HG03045 (cell line): Measurements from ENCODE around the gene VAPB.
A peak's percentile ranks its signal among the peaks of the same experiment; 100 is the strongest.

Experiments used
- ATAC-seq: cut with Tn5 transposase; IDR thresholded peaks from one replicate; pipeline ENCODE4 v1.9.1; 2021; ENCODE audit warnings: mild to moderate bottlenecking, moderate library complexity; ENCODE audit not compliant: unreplicated experiment

Gene VAPB

DNA sequence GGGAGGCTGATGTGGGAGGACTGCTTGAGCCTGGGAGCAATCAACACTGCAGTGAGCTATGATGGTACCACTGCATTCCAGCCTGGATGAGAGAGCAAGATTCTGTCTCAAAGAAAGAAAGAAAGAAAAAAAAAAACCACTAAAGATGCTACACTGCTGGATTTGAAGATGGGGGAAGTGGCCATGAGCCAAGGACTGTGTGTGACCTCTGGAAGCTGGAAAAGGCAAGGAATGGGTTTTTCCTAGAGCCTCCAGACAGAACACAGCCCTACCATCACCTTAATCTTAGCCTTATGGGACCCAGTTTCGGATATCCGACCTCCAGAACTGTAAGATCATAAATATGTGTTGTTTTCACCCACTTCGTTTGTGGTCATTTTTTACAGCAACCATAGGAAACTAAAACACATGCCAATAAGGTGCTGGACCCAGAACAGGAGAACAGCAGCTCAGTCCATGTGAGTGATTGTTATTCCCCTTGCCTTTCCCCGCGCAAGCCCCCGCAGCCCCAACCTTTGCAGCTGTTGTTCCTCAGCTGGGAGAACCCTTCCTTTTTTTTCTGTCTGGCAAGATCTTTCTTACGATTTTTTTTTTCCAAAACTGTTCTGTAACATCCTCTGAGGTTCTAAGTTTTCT, 11.1 kb upstream of the VAPB start:
- ATAC-seq = no peak

DNA sequence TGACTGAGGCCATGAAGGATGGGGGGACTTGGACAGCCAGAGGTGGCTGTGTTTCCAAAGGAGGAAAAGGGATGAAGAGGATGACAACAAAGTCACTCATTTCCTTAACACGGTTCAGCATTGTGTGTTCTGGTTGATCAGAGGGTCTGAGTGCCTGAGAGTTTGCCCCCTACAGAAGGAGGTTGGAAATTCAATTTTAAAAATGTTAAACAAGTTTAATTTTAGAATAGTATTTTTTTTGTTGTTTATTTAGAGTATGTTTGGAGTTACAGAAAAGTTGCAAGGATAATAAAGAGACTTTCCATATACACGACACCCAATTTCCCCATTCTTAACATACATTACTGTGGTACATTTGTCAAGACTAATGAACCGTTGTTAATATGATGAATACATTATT, 10.3 kb upstream of the VAPB start:
- no peak for ATAC-seq

DNA sequence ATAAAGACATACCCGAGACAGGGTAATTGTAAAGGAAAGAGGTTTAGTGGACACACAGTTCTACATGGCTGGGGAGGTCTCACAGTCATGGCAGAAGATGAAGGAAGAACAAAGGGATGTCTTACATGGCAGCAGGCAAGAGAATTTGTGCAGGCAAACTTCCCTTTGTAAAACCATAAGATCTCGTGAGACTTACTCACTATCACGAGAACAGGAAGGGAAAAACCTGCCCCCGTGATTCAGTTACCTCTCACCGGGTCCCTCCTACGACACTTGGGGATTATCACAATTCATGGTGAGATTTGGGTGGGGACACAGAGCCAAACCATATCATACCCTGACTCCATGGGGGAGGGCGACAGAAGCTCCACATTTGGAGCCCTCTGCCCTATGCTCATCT, 7.4 kb upstream of the VAPB start:
- no peak for ATAC-seq

DNA sequence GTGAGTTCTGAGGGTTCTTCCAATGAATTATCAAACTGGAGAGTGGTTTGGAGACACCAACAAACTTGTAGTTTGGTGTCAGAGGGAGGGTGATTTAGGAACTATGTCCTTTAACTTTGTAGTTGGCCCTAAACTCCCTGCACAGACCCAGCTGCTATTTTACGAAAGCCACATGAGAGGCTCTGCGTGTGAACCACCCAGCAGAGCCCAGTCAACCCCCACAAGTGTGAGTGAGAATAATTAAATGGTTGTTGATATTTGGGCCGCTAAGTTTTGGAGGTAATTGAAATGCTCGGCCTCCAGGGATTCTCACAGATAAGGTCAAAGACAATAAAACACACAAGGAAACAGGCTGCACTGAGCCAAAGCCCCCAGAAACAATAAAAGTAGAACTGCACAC, 6.9 kb upstream of the VAPB start:
- no peak for ATAC-seq

DNA sequence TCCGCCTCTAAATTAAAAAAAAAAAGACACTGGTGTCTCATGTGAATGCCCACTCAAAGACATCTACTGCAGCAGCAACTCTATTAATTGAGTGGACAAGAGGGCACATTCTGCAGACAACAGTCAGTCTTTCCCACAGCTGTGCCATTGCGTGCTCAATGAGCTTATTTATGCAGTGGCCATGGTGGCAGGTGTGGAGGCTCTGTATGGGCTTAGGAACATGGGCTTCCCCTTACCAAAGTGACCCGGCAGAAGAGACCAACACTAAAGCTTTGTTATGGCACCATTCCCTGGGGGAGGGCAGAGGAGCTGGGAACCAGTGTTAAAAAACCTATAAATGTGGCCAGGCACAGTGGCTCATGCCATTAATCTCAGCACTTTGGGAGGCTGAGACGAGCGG, 4.2 kb upstream of the VAPB start:
- no peak for ATAC-seq

DNA sequence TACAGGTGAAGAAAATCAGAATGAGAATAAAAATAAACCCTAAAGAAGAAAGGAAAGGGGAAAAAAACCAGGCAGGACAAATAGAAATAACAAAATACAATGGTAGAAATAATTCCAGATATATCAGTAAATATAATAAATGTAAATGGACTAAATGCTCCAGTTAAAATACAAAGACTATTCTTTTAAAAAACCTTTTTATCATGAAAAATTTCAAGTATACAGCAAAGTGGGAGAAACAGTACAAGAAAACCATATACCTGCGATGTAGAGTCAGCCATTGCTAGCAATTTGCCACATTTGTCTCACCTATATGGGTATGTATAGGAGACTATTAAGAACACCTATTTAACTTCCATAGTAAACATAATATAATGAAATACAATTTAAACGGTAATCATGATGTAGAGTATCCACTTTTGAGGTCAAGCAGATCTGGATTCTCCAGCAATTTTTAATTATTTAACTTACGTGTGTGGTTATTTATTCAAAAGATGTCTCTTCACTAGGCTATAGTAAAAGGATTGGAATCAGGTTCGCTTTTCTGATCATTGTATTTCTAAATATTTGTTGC, 914 bp upstream of the VAPB start:
- no peak for ATAC-seq

DNA sequence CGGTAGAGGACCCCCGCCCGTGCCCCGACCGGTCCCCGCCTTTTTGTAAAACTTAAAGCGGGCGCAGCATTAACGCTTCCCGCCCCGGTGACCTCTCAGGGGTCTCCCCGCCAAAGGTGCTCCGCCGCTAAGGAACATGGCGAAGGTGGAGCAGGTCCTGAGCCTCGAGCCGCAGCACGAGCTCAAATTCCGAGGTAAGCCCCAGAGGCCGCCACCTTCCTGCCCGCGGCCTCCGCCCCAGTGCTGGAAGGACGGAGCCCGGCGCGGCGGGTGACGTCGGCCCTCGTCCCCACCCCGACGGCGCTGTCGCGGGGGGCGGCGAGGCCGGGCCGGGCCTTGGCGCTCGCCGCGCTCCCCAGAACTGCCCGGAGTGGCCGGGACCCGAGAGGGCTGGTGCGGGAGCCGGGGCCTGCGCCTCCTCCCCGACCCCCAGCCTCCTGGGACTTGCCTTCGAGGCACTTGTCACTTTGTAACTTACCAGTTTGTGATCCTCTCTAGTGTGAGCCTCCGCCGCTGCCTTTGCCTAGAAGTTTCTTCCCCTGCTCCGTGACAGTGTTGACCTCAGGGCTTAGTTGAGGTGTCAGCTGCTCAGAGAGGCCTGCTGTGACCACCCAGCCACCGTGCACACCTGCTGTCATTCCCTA, 417 bp downstream of the VAPB start:
- peak; percentile 17 for ATAC-seq

DNA sequence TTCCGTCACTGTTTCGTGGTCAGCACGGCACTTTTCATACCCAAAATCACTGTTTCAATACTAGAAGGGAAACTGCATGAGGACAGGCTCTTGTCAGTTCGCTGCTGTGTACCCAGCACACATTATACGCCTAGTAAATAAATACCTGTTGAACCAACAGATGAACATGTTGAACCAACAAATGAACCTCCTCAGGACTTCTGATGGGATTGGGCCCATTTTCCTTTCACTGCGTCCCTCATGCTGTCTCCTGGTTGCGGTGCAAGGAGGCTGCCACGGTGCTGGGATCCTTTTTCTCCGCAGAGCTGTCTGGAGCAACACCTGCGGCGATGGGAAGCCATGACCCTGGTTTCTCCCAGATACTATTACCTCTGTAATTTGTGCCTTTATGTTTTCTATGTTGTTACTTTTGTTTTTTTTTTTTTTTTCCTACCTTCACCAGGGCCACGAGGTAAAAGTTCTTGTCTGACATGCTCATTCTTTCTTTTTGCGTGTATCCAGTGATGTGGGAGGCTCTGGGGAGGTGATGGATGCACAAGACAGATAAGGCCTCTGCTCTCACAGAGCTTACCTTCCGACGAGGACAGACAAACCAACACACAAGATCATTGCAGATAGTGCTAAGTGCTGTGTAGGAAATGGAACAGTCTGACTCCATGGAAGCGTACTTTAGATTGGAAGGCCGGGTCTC, 1.1 kb downstream of the VAPB start:
- ATAC-seq = no peak

DNA sequence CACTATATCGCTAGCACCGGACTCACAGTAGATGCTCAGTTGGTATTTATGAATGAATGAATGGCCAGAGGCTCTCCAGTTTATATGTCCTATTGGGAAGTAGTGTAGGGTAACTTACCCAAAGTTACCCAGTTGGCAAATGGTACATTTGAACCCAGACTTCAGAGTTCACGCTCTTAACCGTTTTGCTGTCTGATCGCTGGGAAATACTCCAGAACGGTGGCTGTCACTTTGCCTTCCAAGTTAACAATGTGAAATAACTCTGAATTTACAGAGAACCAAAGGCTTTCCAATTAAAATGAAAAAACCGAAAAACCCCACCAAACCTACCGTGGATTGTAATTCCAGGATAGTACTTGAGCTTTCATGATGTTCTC, 1.6 kb downstream of the VAPB start:
- ATAC-seq = no peak

DNA sequence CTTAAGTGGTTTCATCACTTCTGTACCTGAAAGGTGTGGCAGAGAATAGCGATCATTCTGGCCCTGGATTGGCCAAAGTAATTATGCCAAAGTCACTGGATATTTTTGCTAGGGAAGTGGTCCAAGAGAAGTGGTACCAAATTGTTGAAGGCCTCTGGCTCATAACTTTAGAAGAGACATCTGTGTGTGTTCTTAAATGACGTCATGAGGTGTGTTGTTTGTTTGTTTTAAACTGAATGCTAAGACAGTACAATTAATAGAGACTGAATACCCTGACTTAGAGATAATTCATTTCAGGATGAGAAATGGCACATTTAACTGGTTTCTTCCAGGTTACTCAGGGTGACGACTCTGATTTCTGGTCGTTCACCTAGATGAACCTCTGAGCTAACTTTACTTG, 3.3 kb downstream of the VAPB start:
- no peak for ATAC-seq

DNA sequence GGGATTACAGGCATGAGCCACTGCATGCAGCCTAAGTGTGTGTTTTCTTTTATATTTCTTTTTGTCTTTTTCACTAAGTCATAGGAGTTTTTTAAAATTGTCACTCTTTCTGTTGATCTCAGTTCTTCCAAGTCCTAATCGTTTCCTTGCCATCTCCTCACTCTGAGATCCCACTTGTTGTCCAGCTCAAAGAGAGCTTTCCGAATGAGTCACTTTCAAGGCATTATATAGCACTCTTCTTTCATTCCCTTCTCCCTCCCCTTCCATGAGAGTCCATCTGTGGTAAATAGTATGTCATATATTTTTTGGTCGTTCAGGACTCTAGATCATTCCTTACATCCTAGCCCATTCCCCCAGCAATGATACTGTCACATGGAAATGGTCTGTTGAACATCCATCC, 4.3 kb downstream of the VAPB start:
- no peak for ATAC-seq

DNA sequence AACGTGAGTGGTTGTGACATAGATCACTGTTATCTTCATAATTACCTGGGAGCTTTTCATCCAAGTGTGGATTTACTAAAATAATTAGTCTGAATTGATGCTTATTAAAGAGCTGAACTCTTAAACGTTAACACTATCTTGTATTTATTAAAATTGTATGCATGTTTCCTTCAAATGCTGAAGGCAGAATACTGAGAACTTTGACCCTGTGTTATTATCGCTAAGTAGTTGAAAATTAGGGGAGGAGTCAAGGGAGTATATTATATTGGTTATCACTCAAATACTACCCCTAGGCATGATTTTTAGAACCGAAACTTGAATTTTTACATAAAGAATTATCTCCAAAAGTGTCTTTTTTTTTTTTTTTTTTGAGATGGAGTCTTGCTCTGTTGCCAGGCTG, 5.8 kb downstream of the VAPB start:
- no peak for ATAC-seq

DNA sequence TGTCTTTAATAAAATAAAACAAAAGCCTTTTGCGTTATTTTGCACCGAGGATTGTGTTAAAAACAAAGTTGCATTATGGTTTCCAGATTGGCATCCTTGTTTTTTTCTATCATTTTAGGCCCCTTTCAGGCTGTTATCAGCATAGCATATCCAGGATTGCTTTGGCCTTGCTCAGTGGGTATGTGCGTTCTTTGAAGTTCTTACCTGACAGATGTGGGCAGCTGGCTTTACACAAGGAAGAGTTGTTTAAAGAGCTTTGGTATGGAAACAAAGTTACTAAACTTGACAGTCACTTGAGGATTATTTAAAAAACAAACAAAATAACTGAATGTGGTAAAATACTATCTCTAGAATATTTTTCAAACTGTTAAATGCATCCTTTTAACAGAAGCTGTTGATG, 6.6 kb downstream of the VAPB start:
- no peak for ATAC-seq

DNA sequence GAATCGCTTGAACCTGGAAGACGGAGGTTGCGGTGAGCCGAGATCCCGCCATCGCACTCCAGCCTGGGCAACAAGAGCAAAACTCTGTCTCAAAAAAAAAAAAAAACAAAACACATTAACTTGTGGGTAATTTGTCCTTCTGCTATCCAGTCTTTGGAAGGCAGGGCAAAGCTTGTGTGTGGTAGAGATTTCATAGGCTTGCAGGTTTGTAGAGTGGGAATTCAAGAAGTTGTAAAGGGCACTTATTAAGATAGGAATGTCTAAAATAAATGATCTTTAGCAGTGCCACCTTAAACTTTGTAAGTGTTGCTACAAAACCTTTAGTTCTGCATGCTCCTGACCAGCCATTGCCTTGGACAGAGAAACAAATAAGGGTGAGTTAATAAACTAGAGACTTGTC, 8.4 kb downstream of the VAPB start:
- no peak for ATAC-seq

DNA sequence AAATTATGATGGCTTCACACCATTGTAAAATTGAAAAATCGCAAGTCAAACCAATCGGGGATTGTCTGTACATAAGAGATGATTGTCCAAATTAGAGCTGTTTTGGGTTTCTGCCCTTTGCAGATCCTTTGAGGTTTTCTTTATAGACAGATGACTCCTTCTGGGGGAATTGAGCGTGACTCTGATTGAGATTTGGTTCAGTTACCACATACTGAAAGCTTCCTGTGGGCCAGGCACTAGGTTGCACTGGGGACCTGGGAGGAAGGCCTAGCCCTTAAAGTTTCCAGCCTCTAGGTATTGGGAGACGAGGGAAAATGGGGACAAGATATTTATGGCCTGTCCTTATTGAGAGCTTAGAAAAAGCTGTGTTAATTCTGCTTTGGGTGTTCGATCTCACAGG, 9.2 kb downstream of the VAPB start:
- no peak for ATAC-seq

DNA sequence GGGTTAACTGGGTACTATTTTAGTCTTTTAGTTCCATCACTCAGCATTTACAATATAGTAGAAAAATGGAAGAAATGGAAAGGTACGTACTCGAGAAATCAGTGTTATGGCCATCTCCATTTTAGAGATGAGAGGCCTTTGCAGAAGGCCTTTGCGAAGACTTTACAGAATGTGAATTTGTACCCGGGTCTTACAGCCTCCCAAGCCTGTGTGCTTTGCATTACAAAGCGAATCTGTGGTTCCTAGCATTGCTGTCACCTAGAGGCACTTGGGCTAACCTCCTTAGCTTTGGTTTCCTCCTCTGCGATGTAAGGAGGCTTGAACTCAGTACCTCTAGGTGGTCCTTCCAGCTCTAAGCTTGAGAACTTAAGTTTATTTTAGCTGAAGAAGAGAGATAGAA, 10.9 kb downstream of the VAPB start:
- ATAC-seq = no peak

DNA sequence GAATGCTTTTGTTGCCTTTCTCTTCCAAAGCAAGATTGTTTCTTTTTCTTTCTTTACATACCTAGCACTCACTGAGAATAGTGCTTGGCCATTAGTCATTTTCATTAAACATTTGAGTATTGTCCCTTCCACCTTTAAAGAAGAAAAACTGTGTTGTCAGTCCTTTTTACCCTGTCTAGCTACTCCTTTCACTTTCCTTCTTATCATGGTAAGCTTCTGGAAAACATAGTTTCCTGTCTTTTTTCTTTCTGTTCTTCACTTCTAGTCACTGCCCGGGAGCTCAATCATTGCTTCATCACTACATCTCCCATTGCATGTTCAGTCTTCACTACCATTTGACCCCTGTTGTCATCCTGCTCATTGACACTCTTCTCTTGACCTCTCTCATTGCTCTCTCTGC, 12.1 kb downstream of the VAPB start:
- no peak for ATAC-seq

DNA sequence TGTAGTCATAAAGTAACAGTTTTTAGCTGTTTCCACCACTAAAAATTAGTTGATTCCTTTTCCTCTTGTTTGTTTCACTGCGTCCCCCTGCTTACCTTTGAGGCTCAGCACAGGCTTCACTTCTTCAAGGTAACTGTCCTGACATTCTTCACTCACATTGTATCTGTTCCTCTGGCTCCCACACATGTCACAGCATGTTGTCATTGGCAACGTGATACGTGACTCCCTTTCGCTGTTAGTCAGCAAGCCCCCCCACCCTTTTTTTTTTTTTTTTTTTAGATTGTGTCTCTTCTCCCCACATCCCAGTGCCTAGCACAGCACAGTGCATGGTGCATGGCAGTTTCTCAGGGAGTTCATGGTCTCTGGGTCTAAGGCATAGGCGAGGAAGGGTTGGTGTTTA, 13.3 kb downstream of the VAPB start:
- no peak for ATAC-seq

DNA sequence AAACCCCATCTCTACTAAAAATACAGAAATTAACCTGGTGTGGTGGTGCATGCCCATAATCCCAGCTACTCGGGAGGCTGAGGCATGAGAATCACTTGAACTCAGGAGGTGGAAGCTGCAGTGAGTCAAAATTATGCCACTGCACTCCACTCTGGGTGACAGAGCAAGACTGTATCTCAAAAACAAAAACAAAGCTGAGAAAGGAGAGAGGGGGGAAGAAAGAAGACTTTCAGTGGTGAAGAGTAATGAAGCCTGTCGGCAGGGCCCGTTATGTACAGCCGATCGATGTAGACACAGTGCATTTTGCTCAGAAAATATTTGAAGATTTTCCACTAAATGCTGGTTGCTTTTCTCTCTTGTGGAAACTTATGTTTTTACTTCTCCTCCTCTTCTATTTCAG, 13.8 kb downstream of the VAPB start:
- ATAC-seq = peak; percentile 54

DNA sequence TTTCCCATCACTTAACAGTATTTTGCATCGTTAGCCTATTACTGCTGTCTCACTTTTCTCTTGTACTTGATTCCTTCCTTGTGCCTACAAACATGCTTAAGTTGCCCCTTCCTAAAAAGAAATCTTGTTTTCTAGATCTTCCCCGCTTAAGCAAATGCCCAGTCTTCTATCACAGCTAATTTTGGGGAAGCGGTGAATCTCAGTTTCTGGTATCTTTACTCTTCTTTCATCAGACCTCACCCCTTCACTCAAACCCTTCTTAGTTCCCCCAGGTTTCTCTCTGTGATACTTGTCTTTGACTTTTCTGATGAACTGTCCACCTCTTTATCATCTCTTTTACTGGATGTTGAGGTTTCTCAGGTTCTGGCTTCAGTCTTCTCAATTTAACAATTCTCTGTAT, 14.2 kb downstream of the VAPB start:
- peak; percentile 19 for ATAC-seq

DNA sequence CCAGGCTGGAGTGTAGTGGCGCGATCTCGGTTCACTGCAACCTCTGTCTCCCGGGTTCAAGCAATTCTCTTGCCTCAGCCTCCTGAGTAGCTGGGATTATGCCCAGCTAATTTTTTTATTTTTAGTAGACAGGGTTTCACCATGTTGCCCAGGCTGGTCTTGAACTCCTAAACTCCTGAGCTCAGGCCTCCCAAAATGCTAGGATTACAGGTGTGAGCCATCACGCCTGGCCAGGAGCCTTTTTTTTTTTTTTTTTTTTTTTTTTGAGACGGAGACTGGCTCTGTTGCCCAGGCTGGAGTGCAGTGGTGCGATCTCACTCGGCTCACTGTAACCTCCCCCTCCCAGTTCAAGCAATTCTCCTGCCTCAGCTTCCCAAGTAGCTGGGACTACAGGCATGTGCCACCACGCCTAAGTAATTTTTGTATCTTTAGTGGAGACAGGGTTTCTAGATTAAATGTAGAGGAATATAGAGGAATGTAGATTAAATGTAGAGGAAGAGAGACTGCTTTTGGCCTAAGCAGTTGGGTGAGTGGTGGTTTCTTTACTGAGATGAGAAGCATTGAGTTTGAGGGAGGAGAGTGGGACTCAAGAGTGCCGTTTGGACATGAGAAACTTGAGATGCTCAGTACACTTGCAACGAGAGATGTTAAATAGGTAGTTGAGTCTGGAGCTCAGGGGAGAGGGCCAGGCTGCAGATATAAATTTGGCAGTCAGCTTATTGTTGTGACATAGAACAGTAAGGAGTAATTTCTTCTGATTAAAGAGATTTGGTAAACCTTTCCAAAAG, 16.7 kb downstream of the VAPB start:
- ATAC-seq = no peak
